ENCODE results near the gene PTPN23.

PTPN23 gene

GRCh38 chr3:47381317-47382157, 716 bp downstream of the PTPN23 start:
- peaks cover 27% of the 10 kb centered on the region for H3K79me2 ChIP-seq (ENCODE audit: control insufficient read depth, insufficient read depth, low read length)
- peak overlapping the region; percentile 67 for H2BK5ac ChIP-seq (ENCODE audit: low read length)
- peak overlapping the region; percentile 91 for H3K4me2 ChIP-seq (ENCODE audit: low read length)
- H2AK5ac ChIP-seq (ENCODE audit: low read length), result no peak overlapping the region
- H3K4me3 ChIP-seq (ENCODE audit: low read length), result peak overlapping the region; percentile 96
- no peak overlapping the region for H4K8ac ChIP-seq (ENCODE audit: low read depth, low read length)
- no peak overlapping the region for H3K4ac ChIP-seq (ENCODE audit: low read depth, low read length)
- no peak overlapping the region for H2BK120ac ChIP-seq (ENCODE audit: low read depth, low read length)
- H3K9ac ChIP-seq (ENCODE audit: low read length), result peak overlapping the region; percentile 96
- no peak overlapping the region for H3K23ac ChIP-seq (ENCODE audit: low read length)
- H3K79me1 ChIP-seq (ENCODE audit: low read length), result peaks cover 20% of the 10 kb centered on the region
- no peak overlapping the region for H2BK15ac ChIP-seq (replicated peaks; ENCODE audit: low read depth)
- no peak overlapping the region for H4K5ac ChIP-seq (ENCODE audit: low read length)
- H3K27me3 ChIP-seq (ENCODE audit: insufficient read depth, low read length, poor library complexity), result no peaks in the 10 kb centered on the region
- peak; percentile 92 for DNase-seq
- peak overlapping the region; percentile 73 for H3K27ac ChIP-seq (ENCODE audit: low read depth, low read length)
- H3K36me3 ChIP-seq (ENCODE audit: control insufficient read depth, insufficient read depth, low read length), result no peaks in the 10 kb centered on the region
- WGBS (ENCODE audit: extremely low coverage, insufficient coverage, low lambda C conversion rate), result no CpG with 5 or more reads among the region's 44 CpGs
- peak overlapping the region; percentile 99 for H3K56ac ChIP-seq (ENCODE audit: low read length)
- H3K18ac ChIP-seq (ENCODE audit: low read length), result peak overlapping the region; percentile 8
- H3K4me1 ChIP-seq (ENCODE audit: control insufficient read depth, low read depth, low read length), result peaks cover 4% of the 10 kb centered on the region

- no CpG with 5 or more reads among the region's 4 CpGs for WGBS (ENCODE audit: extremely low coverage, insufficient coverage, low lambda C conversion rate)
- H3K79me2 ChIP-seq (ENCODE audit: control insufficient read depth, insufficient read depth, low read length), result peaks cover 30% of the 10 kb centered on the region
- no peak overlapping the region for H3K4me3 ChIP-seq (ENCODE audit: low read length)
- H3K9ac ChIP-seq (ENCODE audit: low read length), result no peak overlapping the region
- DNase-seq, result no peak
- H2BK120ac ChIP-seq (ENCODE audit: low read depth, low read length), result no peak overlapping the region
- peaks cover 23% of the 10 kb centered on the region for H3K79me1 ChIP-seq (ENCODE audit: low read length)
- H3K23ac ChIP-seq (ENCODE audit: low read length), result no peak overlapping the region
- H2AK5ac ChIP-seq (ENCODE audit: low read length), result no peak overlapping the region
- H4K8ac ChIP-seq (ENCODE audit: low read depth, low read length), result no peak overlapping the region
- H3K27ac ChIP-seq (ENCODE audit: low read depth, low read length), result no peak overlapping the region
- H3K18ac ChIP-seq (ENCODE audit: low read length), result no peak overlapping the region
- H3K56ac ChIP-seq (ENCODE audit: low read length), result no peak overlapping the region
- peaks cover 4% of the 10 kb centered on the region for H3K4me1 ChIP-seq (ENCODE audit: control insufficient read depth, low read depth, low read length)
- no peak overlapping the region for H4K5ac ChIP-seq (ENCODE audit: low read length)
- H2BK5ac ChIP-seq (ENCODE audit: low read length), result no peak overlapping the region
- no peaks in the 10 kb centered on the region for H3K36me3 ChIP-seq (ENCODE audit: control insufficient read depth, insufficient read depth, low read length)
- no peak overlapping the region for H2BK15ac ChIP-seq (replicated peaks; ENCODE audit: low read depth)
- H3K4me2 ChIP-seq (ENCODE audit: low read length), result no peak overlapping the region
- no peaks in the 10 kb centered on the region for H3K27me3 ChIP-seq (ENCODE audit: insufficient read depth, low read length, poor library complexity)
- H3K4ac ChIP-seq (ENCODE audit: low read depth, low read length), result no peak overlapping the region
Observed at GRCh38 chr3:47384425-47384824, 3.6 kb downstream of the PTPN23 start.

- Histone ChIP-seq H3K56ac (ENCODE audit: low read length) (no peak overlapping the region), H3K23ac (ENCODE audit: low read length) (no peak overlapping the region), H4K5ac (ENCODE audit: low read length) (no peak overlapping the region), H3K79me2 (ENCODE audit: control insufficient read depth, insufficient read depth, low read length) (peaks cover 30% of the 10 kb centered on the region), H3K18ac (ENCODE audit: low read length) (no peak overlapping the region), H3K36me3 (ENCODE audit: control insufficient read depth, insufficient read depth, low read length) (no peaks in the 10 kb centered on the region), H3K4me2 (ENCODE audit: low read length) (no peak overlapping the region), H2BK120ac (ENCODE audit: low read depth, low read length) (no peak overlapping the region), H2AK5ac (ENCODE audit: low read length) (no peak overlapping the region), H3K4me1 (ENCODE audit: control insufficient read depth, low read depth, low read length) (peaks cover 2% of the 10 kb centered on the region), H4K8ac (ENCODE audit: low read depth, low read length) (no peak overlapping the region), H2BK5ac (ENCODE audit: low read length) (no peak overlapping the region), H3K27ac (ENCODE audit: low read depth, low read length) (no peak overlapping the region), H3K79me1 (ENCODE audit: low read length) (peaks cover 20% of the 10 kb centered on the region), H3K27me3 (ENCODE audit: insufficient read depth, low read length, poor library complexity) (no peaks in the 10 kb centered on the region), H3K4ac (ENCODE audit: low read depth, low read length) (no peak overlapping the region), H3K4me3 (ENCODE audit: low read length) (no peak overlapping the region), H3K9ac (ENCODE audit: low read length) (no peak overlapping the region), H2BK15ac (replicated peaks; ENCODE audit: low read depth) (no peak overlapping the region)
- DNase-seq, result no peak
- no CpG with 5 or more reads among the region's 4 CpGs for WGBS (ENCODE audit: extremely low coverage, insufficient coverage, low lambda C conversion rate)
Observed at GRCh38 chr3:47385007-47385406, 4.2 kb downstream of the PTPN23 start.

- H3K23ac ChIP-seq (ENCODE audit: low read length), result no peak overlapping the region
- no peak overlapping the region for H3K56ac ChIP-seq (ENCODE audit: low read length)
- H3K9ac ChIP-seq (ENCODE audit: low read length), result no peak overlapping the region
- H2BK120ac ChIP-seq (ENCODE audit: low read depth, low read length), result no peak overlapping the region
- H3K27ac ChIP-seq (ENCODE audit: low read depth, low read length), result no peak overlapping the region
- no CpG with 5 or more reads among the region's 2 CpGs for WGBS (ENCODE audit: extremely low coverage, insufficient coverage, low lambda C conversion rate)
- H3K4me2 ChIP-seq (ENCODE audit: low read length), result no peak overlapping the region
- H2BK5ac ChIP-seq (ENCODE audit: low read length), result no peak overlapping the region
- H3K4ac ChIP-seq (ENCODE audit: low read depth, low read length), result no peak overlapping the region
- H3K36me3 ChIP-seq (ENCODE audit: control insufficient read depth, insufficient read depth, low read length), result no peaks in the 10 kb centered on the region
- peaks cover 32% of the 10 kb centered on the region for H3K79me2 ChIP-seq (ENCODE audit: control insufficient read depth, insufficient read depth, low read length)
- H2AK5ac ChIP-seq (ENCODE audit: low read length), result no peak overlapping the region
- no peak overlapping the region for H3K4me3 ChIP-seq (ENCODE audit: low read length)
- no peak overlapping the region for H4K5ac ChIP-seq (ENCODE audit: low read length)
- peaks cover 2% of the 10 kb centered on the region for H3K4me1 ChIP-seq (ENCODE audit: control insufficient read depth, low read depth, low read length)
- no peak for DNase-seq
- H4K8ac ChIP-seq (ENCODE audit: low read depth, low read length), result no peak overlapping the region
- H3K79me1 ChIP-seq (ENCODE audit: low read length), result peaks cover 20% of the 10 kb centered on the region
- no peak overlapping the region for H3K18ac ChIP-seq (ENCODE audit: low read length)
- no peaks in the 10 kb centered on the region for H3K27me3 ChIP-seq (ENCODE audit: insufficient read depth, low read length, poor library complexity)
- H2BK15ac ChIP-seq (replicated peaks; ENCODE audit: low read depth), result no peak overlapping the region
Observed at GRCh38 chr3:47385796-47386195, 5.0 kb downstream of the PTPN23 start.

DNA sequence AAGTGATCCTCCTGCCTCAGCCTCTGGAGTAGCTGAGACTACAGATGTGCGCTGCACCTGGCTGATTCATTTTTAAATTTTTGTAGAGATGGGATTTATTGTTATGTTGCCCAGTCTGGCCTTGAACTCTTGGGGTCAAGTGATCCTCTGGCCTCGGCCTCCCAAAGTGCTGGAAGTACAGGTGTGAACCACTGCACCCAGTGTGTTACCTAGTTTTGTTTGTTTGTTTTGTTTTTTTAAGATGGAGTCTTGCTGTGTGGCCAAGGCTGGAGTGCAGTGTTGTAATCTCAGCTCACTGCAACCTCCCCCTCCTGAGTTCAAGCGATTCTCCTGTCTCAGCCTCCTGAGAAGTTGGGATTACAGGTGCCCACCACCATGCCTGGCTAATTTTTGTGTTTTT, 12.1 kb downstream of the PTPN23 start:
- no peak for DNase-seq
- Histone ChIP-seq H3K79me2 (ENCODE audit: control insufficient read depth, insufficient read depth, low read length) (peaks cover 18% of the 10 kb centered on the region), H2BK15ac (replicated peaks; ENCODE audit: low read depth) (no peak overlapping the region), H3K4me2 (ENCODE audit: low read length) (no peak overlapping the region), H3K4ac (ENCODE audit: low read depth, low read length) (no peak overlapping the region), H3K4me3 (ENCODE audit: low read length) (no peak overlapping the region), H2BK5ac (ENCODE audit: low read length) (no peak overlapping the region), H4K8ac (ENCODE audit: low read depth, low read length) (no peak overlapping the region), H3K4me1 (ENCODE audit: control insufficient read depth, low read depth, low read length) (no peaks in the 10 kb centered on the region), H3K27me3 (ENCODE audit: insufficient read depth, low read length, poor library complexity) (no peaks in the 10 kb centered on the region), H3K56ac (ENCODE audit: low read length) (no peak overlapping the region), H3K36me3 (ENCODE audit: control insufficient read depth, insufficient read depth, low read length) (no peaks in the 10 kb centered on the region), H2BK120ac (ENCODE audit: low read depth, low read length) (no peak overlapping the region), H3K18ac (ENCODE audit: low read length) (no peak overlapping the region), H3K9ac (ENCODE audit: low read length) (no peak overlapping the region), H2AK5ac (ENCODE audit: low read length) (no peak overlapping the region), H3K79me1 (ENCODE audit: low read length) (peaks cover 22% of the 10 kb centered on the region), H3K27ac (ENCODE audit: low read depth, low read length) (no peak overlapping the region), H3K23ac (ENCODE audit: low read length) (no peak overlapping the region), H4K5ac (ENCODE audit: low read length) (no peak overlapping the region)
- no CpG with 5 or more reads among the region's 3 CpGs for WGBS (ENCODE audit: extremely low coverage, insufficient coverage, low lambda C conversion rate)

All from mesendoderm (in vitro differentiated cells).